ENCODE results near the gene DACT2. TPM values are rescaled to one million over a fixed set of nuclear protein-coding genes. Genes with fewer than 3 reads are reported as not detected.

DACT2 gene
- total RNA-seq, 1 donor from 2014 or later = 3.2 TPM

GRCh38 chr6:168265827-168266815 is 53.5 kb downstream of the DACT2 start:
- no peak for DNase-seq (ENCODE audit: low spot score)

DNA sequence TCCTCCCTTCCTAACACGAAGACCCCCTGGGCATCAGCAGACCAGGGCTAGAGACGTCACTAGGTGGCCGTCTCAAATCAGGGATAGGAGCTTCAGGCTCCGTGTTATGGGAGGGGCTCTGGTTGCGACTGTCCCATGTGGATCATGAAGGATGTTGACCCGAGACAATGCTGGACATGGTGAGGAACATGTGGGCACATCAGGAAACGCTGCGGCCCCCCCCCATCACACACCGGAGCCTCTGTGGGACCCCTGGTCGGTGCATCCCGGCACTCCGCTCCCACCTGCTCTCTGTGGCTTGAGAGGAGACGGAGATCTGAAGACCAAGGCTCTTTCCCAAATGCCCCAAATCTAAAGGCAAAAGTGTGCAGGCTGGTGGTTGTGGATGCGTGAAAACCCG is 54.2 kb downstream of the DACT2 start:
- no peak for DNase-seq (ENCODE audit: low spot score)

- no peak for DNase-seq (ENCODE audit: low spot score)
Measured at GRCh38 chr6:168264593-168265335, 54.8 kb downstream of the DACT2 start.

DNA sequence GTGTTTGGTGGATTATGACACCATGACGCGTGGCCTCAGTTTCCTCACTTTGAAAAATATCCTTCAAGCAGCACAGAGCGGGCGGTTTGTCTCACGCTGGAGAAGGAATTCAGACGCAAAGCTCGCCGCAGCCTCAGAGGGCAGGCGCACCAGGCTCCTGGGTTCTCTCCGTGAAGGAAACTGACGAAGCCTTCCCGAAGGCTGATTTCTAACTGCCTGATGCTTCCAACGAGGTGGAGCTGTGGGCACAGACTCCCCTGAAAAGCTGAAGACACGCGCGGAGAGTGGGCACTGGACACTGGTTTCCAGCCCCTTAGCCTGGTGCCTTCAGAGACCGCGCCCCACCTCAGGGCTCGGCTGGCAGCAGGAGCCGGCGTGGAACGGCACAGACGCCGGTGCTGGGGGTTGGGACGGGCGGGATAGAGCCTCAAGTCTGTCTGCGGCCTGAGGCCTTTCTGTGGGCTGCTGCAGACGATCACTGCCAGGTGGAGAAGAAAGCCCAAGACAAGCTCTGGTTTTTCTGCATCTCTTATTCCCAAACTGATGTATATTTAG is 56.1 kb downstream of the DACT2 start:
- no peak for DNase-seq (ENCODE audit: low spot score)

- peak; percentile 67 for DNase-seq (ENCODE audit: low spot score)
Measured at GRCh38 chr6:168261234-168261633, 58.3 kb downstream of the DACT2 start.

DNA sequence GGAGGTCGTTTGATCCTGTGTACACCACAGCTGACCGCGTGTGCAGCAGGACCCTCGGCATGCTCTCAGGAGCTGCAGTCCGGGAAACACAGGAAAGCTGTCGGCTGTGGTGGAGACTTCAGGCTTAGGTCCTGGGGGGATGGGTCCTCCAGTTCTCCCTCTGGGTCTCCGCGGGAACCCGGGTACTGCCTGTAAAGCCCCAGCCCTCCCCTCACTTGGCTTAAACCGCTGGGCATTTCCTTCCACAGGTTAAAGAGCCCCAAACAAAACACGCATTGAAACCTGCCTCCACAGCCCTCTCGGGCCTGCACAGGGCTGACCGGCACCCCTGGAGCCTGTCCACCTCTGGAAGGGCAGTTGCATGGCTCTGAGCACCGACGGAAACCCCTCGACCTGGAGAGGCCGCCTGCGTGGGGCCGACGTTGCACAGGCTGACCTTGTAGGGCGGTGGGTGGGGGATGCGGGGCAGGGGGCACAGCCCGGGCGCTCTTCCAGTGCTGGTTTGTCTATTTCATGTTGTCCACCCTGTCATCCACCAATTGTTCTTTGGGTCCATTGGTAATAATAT is 59.1 kb downstream of the DACT2 start:
- DNase-seq (ENCODE audit: low spot score) = no peak

DNA sequence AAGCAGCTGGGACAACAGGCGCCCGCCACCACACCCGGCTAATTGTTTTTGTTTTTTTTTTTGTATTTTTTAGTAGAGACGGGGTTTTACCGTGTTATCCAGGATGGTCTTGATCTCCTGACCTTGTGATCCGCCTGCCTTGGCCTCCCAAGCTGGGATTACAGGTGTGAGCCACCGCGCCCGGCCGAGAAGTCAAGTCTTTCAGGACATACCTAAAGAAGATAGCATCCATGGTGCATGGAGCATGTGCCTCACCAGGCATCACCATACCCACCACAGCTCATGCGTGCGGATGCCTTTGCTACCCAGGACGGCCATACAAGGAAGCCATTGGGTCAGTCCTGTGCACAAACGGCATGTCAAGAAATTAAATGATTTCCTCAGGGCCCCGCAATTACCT is 60.8 kb downstream of the DACT2 start:
- DNase-seq (ENCODE audit: low spot score) = no peak

DNA sequence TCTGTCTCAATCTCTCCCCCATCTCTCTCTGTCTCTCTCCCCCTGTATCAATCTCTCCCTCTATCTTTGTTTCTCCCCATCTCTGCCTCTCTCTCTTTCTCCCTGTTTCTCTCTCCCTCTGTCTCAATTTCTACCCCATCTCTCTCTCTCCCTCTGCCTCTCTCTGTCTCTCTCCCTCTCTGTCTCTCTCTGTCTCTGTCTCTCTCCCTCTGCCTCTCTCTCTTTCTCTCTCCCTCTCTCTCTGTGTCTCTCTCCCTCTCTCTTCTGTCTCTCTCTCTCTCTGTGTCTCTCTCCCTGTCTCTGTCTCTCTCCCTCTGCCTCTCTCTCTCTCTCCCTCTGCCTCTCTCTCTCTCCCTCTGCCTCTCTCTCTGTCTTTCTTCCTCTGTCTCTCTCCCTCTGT is 62.6 kb downstream of the DACT2 start:
- no peak for DNase-seq (ENCODE audit: low spot score)

Other genes with a start within 250 kb of the DACT2 start
- not detected for gene FRMD1, start 240.6 kb downstream of the DACT2 start, total RNA-seq
- 213 TPM for gene SMOC2, start 121.4 kb upstream of the DACT2 start, total RNA-seq